ENCODE data around the gene FOXR1. TPM values are rescaled to one million over a fixed set of nuclear protein-coding genes. Genes with fewer than 3 reads are reported as not detected.
"Not testable (repeated sequence)": the region's sequence is repeated elsewhere in the genome, so short reads cannot be mapped to it uniquely, and the experiment has no call there.

Gene FOXR1
- total RNA-seq, 4 donors from 2014 or later, result not detected

- no peak for TF ChIP-seq POLR2A (IDR thresholded peaks at IDR 0.05)
- no peak for TF ChIP-seq CTCF (IDR thresholded peaks at IDR 0.05)
- H3K36me3 ChIP-seq, result no peaks in the 10 kb centered on the region
- intact Hi-C loops (cut with DNase I; ENCODE audit: low total_unique reads), result loop anchor here (5.0 to 10.0 kb wide), 2 partner anchors 53 to 271 kb away; no protein-coding TSS in a partner anchor
- DNase-seq, result no peak
- no peak overlapping the region for H3K27ac ChIP-seq
- H3K4me3 ChIP-seq, result no peak overlapping the region
- no peaks in the 10 kb centered on the region for H3K9me3 ChIP-seq
- no peaks in the 10 kb centered on the region for H3K27me3 ChIP-seq
- H3K4me1 ChIP-seq, result no peaks in the 10 kb centered on the region
Observed at GRCh38 chr11:118957968-118958367, 13.6 kb upstream of the FOXR1 start.

- TF ChIP-seq POLR2A (IDR thresholded peaks at IDR 0.05) (no peak), CTCF (IDR thresholded peaks at IDR 0.05) (no peak)
- H3K9me3 ChIP-seq, result no peaks in the 10 kb centered on the region
- H3K4me1 ChIP-seq, result no peaks in the 10 kb centered on the region
- intact Hi-C loops (cut with DNase I; ENCODE audit: low total_unique reads), result loop anchor here (5.0 to 10.0 kb wide), 2 partner anchors 54 to 271 kb away; no protein-coding TSS in a partner anchor
- no peaks in the 10 kb centered on the region for H3K27me3 ChIP-seq
- H3K36me3 ChIP-seq, result no peaks in the 10 kb centered on the region
- H3K27ac ChIP-seq, result no peak overlapping the region
- no peak overlapping the region for H3K4me3 ChIP-seq
- no peak for DNase-seq
Observed at GRCh38 chr11:118958577-118958976, 13.0 kb upstream of the FOXR1 start.

GRCh38 chr11:118961189-118961588 lies 10.4 kb upstream of the FOXR1 start:
- no peaks in the 10 kb centered on the region for H3K27me3 ChIP-seq
- H3K27ac ChIP-seq, result no peak overlapping the region
- H3K4me3 ChIP-seq, result no peak overlapping the region
- intact Hi-C loops (cut with DNase I; ENCODE audit: low total_unique reads), result no loop called here
- no peak for DNase-seq
- H3K4me1 ChIP-seq, result no peaks in the 10 kb centered on the region
- no peaks in the 10 kb centered on the region for H3K36me3 ChIP-seq
- TF ChIP-seq CTCF (IDR thresholded peaks at IDR 0.05) (no peak), POLR2A (IDR thresholded peaks at IDR 0.05) (no peak)
- H3K9me3 ChIP-seq, result no peaks in the 10 kb centered on the region

- no peaks in the 10 kb centered on the region for H3K36me3 ChIP-seq
- H3K27ac ChIP-seq, result no peak overlapping the region
- no peak overlapping the region for H3K4me3 ChIP-seq
- no peak for DNase-seq
- H3K4me1 ChIP-seq, result no peaks in the 10 kb centered on the region
- H3K9me3 ChIP-seq, result no peaks in the 10 kb centered on the region
- TF ChIP-seq POLR2A (IDR thresholded peaks at IDR 0.05) (no peak), CTCF (IDR thresholded peaks at IDR 0.05) (no peak)
- no peaks in the 10 kb centered on the region for H3K27me3 ChIP-seq
- intact Hi-C loops (cut with DNase I; ENCODE audit: low total_unique reads), result no loop called here
Observed at GRCh38 chr11:118961591-118961990, 10.0 kb upstream of the FOXR1 start.

- H3K36me3 ChIP-seq; DNase-seq; H3K9me3 ChIP-seq; H3K27ac ChIP-seq; H3K4me1 ChIP-seq; intact Hi-C loops (cut with DNase I; ENCODE audit: low total_unique reads); H3K27me3 ChIP-seq; H3K4me3 ChIP-seq: not testable (repeated sequence)
Observed at GRCh38 chr11:118969508-118969907, 2.1 kb upstream of the FOXR1 start.

GRCh38 chr11:118973985-118974384 lies 2.4 kb downstream of the FOXR1 start:
- H3K27ac ChIP-seq, result no peak overlapping the region
- DNase-seq, result no peak
- no peaks in the 10 kb centered on the region for H3K9me3 ChIP-seq
- no peaks in the 10 kb centered on the region for H3K4me1 ChIP-seq
- intact Hi-C loops (cut with DNase I; ENCODE audit: low total_unique reads), result no loop called here
- H3K4me3 ChIP-seq, result no peak overlapping the region
- TF ChIP-seq CTCF (IDR thresholded peaks at IDR 0.05), result no peak
- no peak for TF ChIP-seq POLR2A (IDR thresholded peaks at IDR 0.05)
- H3K36me3 ChIP-seq, result no peaks in the 10 kb centered on the region
- no peaks in the 10 kb centered on the region for H3K27me3 ChIP-seq

All from uterus (tissue), 4 donors.